Tibial artery (tissue), 4 donors: Measurements from ENCODE around the gene ARSI.

ENCODE experiments used
- DNase-seq, 2 donors: peaks; one replicate each; pipeline ENCODE4 v3.0.0-alpha.2; 2019
- H3K27ac ChIP-seq, 2 donors: fragments of 200-600 bp; sonication (generic) in 1 of 2; 1 replicate in 1 of 2; 2 replicates in 1 of 2; pipeline ENCODE4 v1.5.1; 2018 to 2019; ENCODE audit warnings: mild to moderate bottlenecking in 1 of 2
- H3K27me3 ChIP-seq, 2 donors: fragments of 200-600 bp; sonication (generic) in 1 of 2; one replicate each; pipeline versions ENCODE4 v1.5.1 to v1.6.0; 2016 to 2019
- H3K36me3 ChIP-seq, 3 donors: fragments of 200-600 bp; sonication (generic) in 2 of 3; one replicate each; pipeline ENCODE4 v1.5.1; 2016 to 2019; ENCODE audit warnings: mild to moderate bottlenecking in 2 of 3
- H3K4me1 ChIP-seq, 4 donors: fragments of 200-600 bp; sonication (generic) in 2 of 4; 1 replicate in 3 of 4; 2 replicates in 1 of 4; pipeline ENCODE4 v1.5.1; 2016 to 2019
- H3K4me3 ChIP-seq, 2 donors: fragments of 200-600 bp; sonication (generic) in 1 of 2; 1 replicate in 1 of 2; 2 replicates in 1 of 2; pipeline ENCODE4 v1.5.1; 2018 to 2019; ENCODE audit warnings: mild to moderate bottlenecking in 2 of 2
- H3K9me3 ChIP-seq, 3 donors: fragments of 200-600 bp; sonication (generic) in 1 of 3; one replicate each; pipeline ENCODE4 v1.5.1; 2016 to 2019
- intact Hi-C: fragments of 100-400 bp; cut with DNase I; formaldehyde crosslinking; loops from one replicate; pipeline ENCODE4 v1.15.0; 2023; ENCODE audit warnings: low total_unique reads
- TF ChIP-seq, protein P1 (sequence below), 2 experiments: fragments of 200-600 bp in 1 of 2; fragments of 450-650 bp in 1 of 2; IDR thresholded peaks; one replicate each; pipeline ENCODE4 v1.5.1; 2017 to 2019; ENCODE audit warnings: antibody characterized with exemption in 2 of 2, mild to moderate bottlenecking in 1 of 2, moderate library complexity in 1 of 2

ARSI gene

DNA sequence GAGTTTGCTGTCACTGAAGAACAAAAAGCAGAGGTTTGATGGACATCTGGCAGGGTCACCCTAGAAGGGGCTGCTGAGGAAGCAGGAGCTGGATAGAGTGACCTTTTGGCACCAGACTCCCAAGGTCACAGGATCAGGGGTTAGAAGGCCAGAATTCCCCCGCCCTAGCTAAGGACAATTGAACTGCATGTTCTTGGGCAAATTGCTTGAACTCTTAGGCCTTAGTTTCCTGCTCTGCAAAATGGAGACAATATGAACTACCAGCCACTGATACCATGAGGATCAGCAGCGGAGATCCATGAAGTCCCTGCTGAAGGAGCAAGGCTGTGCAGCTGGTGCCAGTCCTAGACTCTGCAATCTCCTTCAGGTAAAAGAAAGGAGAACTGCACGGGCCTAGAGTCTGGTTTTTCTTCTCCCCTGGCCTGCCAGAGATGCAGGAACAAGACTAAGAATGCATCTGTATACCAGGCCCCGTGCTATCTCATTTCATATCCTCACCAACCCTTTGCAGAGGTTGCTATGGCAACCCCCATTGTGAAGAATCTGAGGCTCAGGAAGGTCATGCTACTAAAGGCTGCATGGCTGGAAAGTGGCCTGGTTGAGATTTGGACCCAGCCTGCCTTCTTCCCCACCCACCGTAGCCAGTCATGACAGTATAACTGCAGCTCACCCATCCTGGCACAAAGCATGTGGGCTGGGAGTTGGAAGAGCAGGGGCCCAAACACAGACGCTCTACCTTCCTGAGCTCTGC is 46.9 kb downstream of the ARSI start:
- H3K9me3 ChIP-seq: no peaks in the 10 kb centered on the region
- DNase-seq: no peak
- H3K27ac ChIP-seq: no peak overlapping the region
- H3K4me3 ChIP-seq: no peak overlapping the region
- TF ChIP-seq, protein P1, sequence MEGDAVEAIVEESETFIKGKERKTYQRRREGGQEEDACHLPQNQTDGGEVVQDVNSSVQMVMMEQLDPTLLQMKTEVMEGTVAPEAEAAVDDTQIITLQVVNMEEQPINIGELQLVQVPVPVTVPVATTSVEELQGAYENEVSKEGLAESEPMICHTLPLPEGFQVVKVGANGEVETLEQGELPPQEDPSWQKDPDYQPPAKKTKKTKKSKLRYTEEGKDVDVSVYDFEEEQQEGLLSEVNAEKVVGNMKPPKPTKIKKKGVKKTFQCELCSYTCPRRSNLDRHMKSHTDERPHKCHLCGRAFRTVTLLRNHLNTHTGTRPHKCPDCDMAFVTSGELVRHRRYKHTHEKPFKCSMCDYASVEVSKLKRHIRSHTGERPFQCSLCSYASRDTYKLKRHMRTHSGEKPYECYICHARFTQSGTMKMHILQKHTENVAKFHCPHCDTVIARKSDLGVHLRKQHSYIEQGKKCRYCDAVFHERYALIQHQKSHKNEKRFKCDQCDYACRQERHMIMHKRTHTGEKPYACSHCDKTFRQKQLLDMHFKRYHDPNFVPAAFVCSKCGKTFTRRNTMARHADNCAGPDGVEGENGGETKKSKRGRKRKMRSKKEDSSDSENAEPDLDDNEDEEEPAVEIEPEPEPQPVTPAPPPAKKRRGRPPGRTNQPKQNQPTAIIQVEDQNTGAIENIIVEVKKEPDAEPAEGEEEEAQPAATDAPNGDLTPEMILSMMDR (IDR thresholded peaks at IDR 0.05): no peak
- intact Hi-C loops: no loop called here
- no peaks in the 10 kb centered on the region for H3K27me3 ChIP-seq
- no peaks in the 10 kb centered on the region for H3K36me3 ChIP-seq
- H3K4me1 ChIP-seq: no peaks in the 10 kb centered on the region

DNA sequence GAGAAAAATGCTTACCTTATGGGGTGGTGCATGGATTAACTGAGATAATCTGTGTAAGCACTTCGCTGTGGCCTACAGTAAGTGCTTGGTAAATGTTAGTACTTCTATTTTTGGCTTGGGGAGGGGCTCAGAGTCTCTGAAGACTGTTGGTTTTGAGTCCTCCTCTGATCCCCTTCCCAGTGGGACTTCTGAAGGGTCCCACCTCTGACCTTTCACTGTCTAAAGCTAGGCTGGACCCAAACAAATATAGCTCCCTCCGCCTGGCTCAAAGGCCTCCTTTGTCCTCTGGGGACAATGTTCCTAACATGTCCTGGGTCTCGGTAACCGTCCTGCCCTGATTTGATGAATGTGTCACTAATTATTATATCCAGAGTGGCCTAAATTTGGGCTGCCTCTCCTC is 47.9 kb downstream of the ARSI start:
- Histone ChIP-seq H3K27ac (no peak overlapping the region), H3K4me1 (no peaks in the 10 kb centered on the region), H3K27me3 (no peaks in the 10 kb centered on the region), H3K36me3 (no peaks in the 10 kb centered on the region), H3K4me3 (no peak overlapping the region), H3K9me3 (no peaks in the 10 kb centered on the region)
- intact Hi-C loops: no loop called here
- DNase-seq: no peak
- TF ChIP-seq, protein P1 (IDR thresholded peaks at IDR 0.05): no peak

DNA sequence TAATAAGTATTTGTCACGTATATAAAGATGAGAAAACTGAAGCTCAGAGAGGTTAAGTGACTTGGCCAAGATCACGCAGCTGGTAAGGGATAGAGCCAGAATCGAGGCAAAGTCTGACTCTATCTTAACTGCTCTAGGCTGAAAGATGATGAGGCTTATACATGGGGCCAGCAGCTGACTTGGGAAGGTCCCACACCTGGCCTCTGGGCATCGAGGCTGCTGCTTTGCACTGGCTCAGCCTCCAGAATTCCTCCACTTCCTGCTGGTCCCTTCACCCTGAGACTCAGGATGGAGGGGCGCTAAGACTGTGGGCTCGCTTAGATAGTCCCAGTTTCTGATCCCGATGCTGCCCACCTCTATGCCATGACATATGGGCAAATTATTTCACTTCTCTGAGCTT is 48.3 kb downstream of the ARSI start:
- Histone ChIP-seq H3K27me3 (no peaks in the 10 kb centered on the region), H3K4me3 (no peak overlapping the region), H3K36me3 (no peaks in the 10 kb centered on the region), H3K9me3 (no peaks in the 10 kb centered on the region), H3K27ac (no peak overlapping the region), H3K4me1 (no peaks in the 10 kb centered on the region)
- TF ChIP-seq, protein P1 (IDR thresholded peaks at IDR 0.05): no peak
- intact Hi-C loops: no loop called here
- no peak for DNase-seq

DNA sequence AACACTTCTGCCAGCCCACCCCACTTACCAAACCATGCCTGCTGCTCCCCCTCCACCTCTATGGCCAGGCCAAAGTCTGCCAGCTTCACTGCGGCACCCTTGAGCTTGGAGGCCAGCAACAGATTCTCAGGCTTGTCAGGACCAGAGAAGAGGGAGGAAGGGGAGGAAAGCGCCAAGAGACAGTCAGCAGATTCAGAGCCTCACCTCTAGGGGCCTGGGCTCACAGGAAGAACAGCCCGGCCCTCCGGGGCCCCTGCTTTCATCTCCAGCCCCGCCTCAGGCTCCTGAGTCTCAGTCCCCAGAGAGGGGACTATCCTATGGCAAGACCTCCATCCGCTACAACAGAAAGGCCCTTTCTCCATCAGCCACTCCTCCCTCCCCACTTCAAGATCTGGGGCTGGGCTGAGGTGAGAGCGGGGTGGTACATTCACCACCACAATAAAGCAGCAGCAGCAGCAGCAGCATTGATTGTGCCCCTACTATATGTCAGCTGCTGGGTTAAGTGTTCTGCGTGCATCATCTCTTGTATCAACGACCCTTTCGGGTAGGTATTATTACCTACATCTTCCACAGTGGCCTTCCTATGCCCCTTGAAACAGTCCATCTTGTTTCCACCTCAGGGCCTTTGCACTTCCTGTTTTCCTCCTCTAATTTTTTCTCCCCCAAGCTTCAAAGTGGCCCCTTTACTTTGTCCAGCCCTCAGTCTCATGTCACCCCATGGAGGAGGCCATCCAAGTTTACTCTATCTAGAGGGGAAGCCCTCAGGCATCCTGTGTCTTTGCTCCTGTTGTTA is 49.1 kb downstream of the ARSI start:
- no peak overlapping the region for H3K27ac ChIP-seq
- no peaks in the 10 kb centered on the region for H3K9me3 ChIP-seq
- no peaks in the 10 kb centered on the region for H3K4me1 ChIP-seq
- TF ChIP-seq, protein P1 (IDR thresholded peaks at IDR 0.05): no peak
- no peaks in the 10 kb centered on the region for H3K36me3 ChIP-seq
- no peak for DNase-seq
- no peak overlapping the region for H3K4me3 ChIP-seq
- H3K27me3 ChIP-seq: no peaks in the 10 kb centered on the region
- intact Hi-C loops: no loop called here

DNA sequence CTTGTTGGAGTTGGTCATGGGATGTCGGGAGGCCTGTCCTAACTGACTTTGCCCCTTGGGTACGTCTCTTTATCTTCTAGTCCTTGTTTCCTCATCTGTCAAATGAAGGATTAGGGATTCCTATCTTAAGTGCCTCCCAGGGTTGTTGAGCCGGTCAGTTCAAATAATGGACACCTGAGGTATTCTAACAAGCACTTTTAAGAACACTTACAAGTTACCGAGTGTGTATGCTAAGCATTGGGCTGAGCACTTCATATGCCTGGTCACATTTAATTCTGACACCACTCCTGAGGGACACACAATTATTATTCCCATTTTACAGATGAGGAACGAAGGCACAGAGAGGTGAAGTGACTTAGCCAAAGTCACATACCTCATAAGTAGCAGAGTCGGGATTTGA is 50.2 kb downstream of the ARSI start:
- TF ChIP-seq, protein P1 (IDR thresholded peaks at IDR 0.05): no peak
- H3K27ac ChIP-seq: no peak overlapping the region
- H3K36me3 ChIP-seq: no peaks in the 10 kb centered on the region
- no peaks in the 10 kb centered on the region for H3K9me3 ChIP-seq
- H3K4me1 ChIP-seq: no peaks in the 10 kb centered on the region
- no peaks in the 10 kb centered on the region for H3K27me3 ChIP-seq
- intact Hi-C loops: no loop called here
- DNase-seq: no peak
- no peak overlapping the region for H3K4me3 ChIP-seq
